Measurements from ENCODE around the gene PCBD2. TPM values are rescaled to one million over a fixed set of nuclear protein-coding genes. Genes with fewer than 3 reads are reported as not detected.
A peak's percentile ranks its signal among the peaks of the same experiment; 100 is the strongest.

Gene PCBD2
- total RNA-seq, 1 donor from 2014 or later, result 13.5 TPM

- Mint-ChIP-seq H3K27me3 (ENCODE audit: insufficient read depth) (no peaks in the 10 kb centered on the region), H3K36me3 (ENCODE audit: low read depth) (peaks cover 24% of the 10 kb centered on the region), H3K4me1 (ENCODE audit: low read depth) (peaks cover 16% of the 10 kb centered on the region), H3K27ac (no peak overlapping the region), H3K4me3 (no peak overlapping the region), H3K9me3 (no peaks in the 10 kb centered on the region)
- intact Hi-C loops (cut with micrococcal nuclease), result no loop called here
- no peak for DNase-seq (ENCODE audit: low spot score)
Measured at GRCh38 chr5:134913795-134914194, 8.9 kb downstream of the PCBD2 start.

GRCh38 chr5:134917070-134917815 is 12.3 kb downstream of the PCBD2 start:
- Mint-ChIP-seq H3K27ac (no peak overlapping the region), H3K27me3 (ENCODE audit: insufficient read depth) (no peaks in the 10 kb centered on the region), H3K4me1 (ENCODE audit: low read depth) (peaks cover 24% of the 10 kb centered on the region), H3K36me3 (ENCODE audit: low read depth) (peaks cover 24% of the 10 kb centered on the region), H3K9me3 (no peaks in the 10 kb centered on the region), H3K4me3 (no peak overlapping the region)
- no peak for DNase-seq (ENCODE audit: low spot score)
- intact Hi-C loops (cut with micrococcal nuclease), result no loop called here

GRCh38 chr5:134918861-134919260 is 13.9 kb downstream of the PCBD2 start:
- H3K36me3 Mint-ChIP-seq (ENCODE audit: low read depth), result peaks cover 26% of the 10 kb centered on the region
- no peaks in the 10 kb centered on the region for H3K27me3 Mint-ChIP-seq (ENCODE audit: insufficient read depth)
- intact Hi-C loops (cut with micrococcal nuclease), result loop anchor here (2.0 kb wide), 1 partner anchor 272 kb away; no protein-coding TSS in a partner anchor
- H3K4me3 Mint-ChIP-seq, result no peak overlapping the region
- peaks cover 24% of the 10 kb centered on the region for H3K4me1 Mint-ChIP-seq (ENCODE audit: low read depth)
- H3K27ac Mint-ChIP-seq, result peak overlapping the region; percentile 34
- H3K9me3 Mint-ChIP-seq, result no peaks in the 10 kb centered on the region
- no peak for DNase-seq (ENCODE audit: low spot score)

- Mint-ChIP-seq H3K4me3 (no peak overlapping the region), H3K36me3 (ENCODE audit: low read depth) (peaks cover 23% of the 10 kb centered on the region), H3K27me3 (ENCODE audit: insufficient read depth) (no peaks in the 10 kb centered on the region), H3K4me1 (ENCODE audit: low read depth) (peaks cover 24% of the 10 kb centered on the region), H3K9me3 (no peaks in the 10 kb centered on the region), H3K27ac (peak overlapping the region; percentile 77)
- no peak for DNase-seq (ENCODE audit: low spot score)
- intact Hi-C loops (cut with micrococcal nuclease), result loop anchor here (1.0 to 2.0 kb wide), 2 partner anchors 16 to 44 kb away; partner anchors contain the start of gene PCBD2
Measured at GRCh38 chr5:134920848-134921575, 16.1 kb downstream of the PCBD2 start.

GRCh38 chr5:134932508-134932907 is 27.6 kb downstream of the PCBD2 start:
- no peaks in the 10 kb centered on the region for H3K27me3 Mint-ChIP-seq (ENCODE audit: insufficient read depth)
- H3K27ac Mint-ChIP-seq, result no peak overlapping the region
- DNase-seq (ENCODE audit: low spot score), result no peak
- H3K4me3 Mint-ChIP-seq, result no peak overlapping the region
- H3K36me3 Mint-ChIP-seq (ENCODE audit: low read depth), result peaks cover 15% of the 10 kb centered on the region
- H3K4me1 Mint-ChIP-seq (ENCODE audit: low read depth), result no peaks in the 10 kb centered on the region
- H3K9me3 Mint-ChIP-seq, result no peaks in the 10 kb centered on the region
- intact Hi-C loops (cut with micrococcal nuclease), result no loop called here

GRCh38 chr5:134934202-134934601 is 29.3 kb downstream of the PCBD2 start:
- Mint-ChIP-seq H3K27me3 (ENCODE audit: insufficient read depth) (no peaks in the 10 kb centered on the region), H3K36me3 (ENCODE audit: low read depth) (peaks cover 18% of the 10 kb centered on the region), H3K27ac (no peak overlapping the region), H3K9me3 (no peaks in the 10 kb centered on the region), H3K4me3 (no peak overlapping the region), H3K4me1 (ENCODE audit: low read depth) (no peaks in the 10 kb centered on the region)
- intact Hi-C loops (cut with micrococcal nuclease), result no loop called here
- DNase-seq (ENCODE audit: low spot score), result no peak

- intact Hi-C loops (cut with micrococcal nuclease), result no loop called here
- Mint-ChIP-seq H3K9me3 (no peaks in the 10 kb centered on the region), H3K4me1 (ENCODE audit: low read depth) (no peaks in the 10 kb centered on the region), H3K27me3 (ENCODE audit: insufficient read depth) (no peaks in the 10 kb centered on the region), H3K4me3 (no peak overlapping the region), H3K36me3 (ENCODE audit: low read depth) (peaks cover 19% of the 10 kb centered on the region), H3K27ac (no peak overlapping the region)
- DNase-seq (ENCODE audit: low spot score), result no peak
Measured at GRCh38 chr5:134935711-134936602, 31.0 kb downstream of the PCBD2 start.

GRCh38 chr5:134937526-134937925 is 32.6 kb downstream of the PCBD2 start:
- intact Hi-C loops (cut with micrococcal nuclease), result no loop called here
- no peak overlapping the region for H3K4me3 Mint-ChIP-seq
- DNase-seq (ENCODE audit: low spot score), result no peak
- H3K27ac Mint-ChIP-seq, result no peak overlapping the region
- H3K36me3 Mint-ChIP-seq (ENCODE audit: low read depth), result peaks cover 17% of the 10 kb centered on the region
- H3K9me3 Mint-ChIP-seq, result no peaks in the 10 kb centered on the region
- no peaks in the 10 kb centered on the region for H3K4me1 Mint-ChIP-seq (ENCODE audit: low read depth)
- no peaks in the 10 kb centered on the region for H3K27me3 Mint-ChIP-seq (ENCODE audit: insufficient read depth)

GRCh38 chr5:134938030-134938429 is 33.1 kb downstream of the PCBD2 start:
- DNase-seq (ENCODE audit: low spot score), result no peak
- Mint-ChIP-seq H3K27ac (no peak overlapping the region), H3K9me3 (no peaks in the 10 kb centered on the region), H3K27me3 (ENCODE audit: insufficient read depth) (no peaks in the 10 kb centered on the region), H3K4me1 (ENCODE audit: low read depth) (no peaks in the 10 kb centered on the region), H3K36me3 (ENCODE audit: low read depth) (peaks cover 17% of the 10 kb centered on the region), H3K4me3 (no peak overlapping the region)
- intact Hi-C loops (cut with micrococcal nuclease), result no loop called here

GRCh38 chr5:134939500-134939899 is 34.6 kb downstream of the PCBD2 start:
- no peak overlapping the region for H3K4me3 Mint-ChIP-seq
- H3K9me3 Mint-ChIP-seq, result no peaks in the 10 kb centered on the region

GRCh38 chr5:134943547-134943946 is 38.6 kb downstream of the PCBD2 start:
- no peaks in the 10 kb centered on the region for H3K4me1 Mint-ChIP-seq (ENCODE audit: low read depth)
- no peak overlapping the region for H3K27ac Mint-ChIP-seq
- no peaks in the 10 kb centered on the region for H3K27me3 Mint-ChIP-seq (ENCODE audit: insufficient read depth)
- peaks cover 4% of the 10 kb centered on the region for H3K36me3 Mint-ChIP-seq (ENCODE audit: low read depth)
- H3K9me3 Mint-ChIP-seq, result no peaks in the 10 kb centered on the region
- no peak for DNase-seq (ENCODE audit: low spot score)
- no peak overlapping the region for H3K4me3 Mint-ChIP-seq
- intact Hi-C loops (cut with micrococcal nuclease), result loop anchor here (5.0 kb wide), 1 partner anchor 249 kb away; no protein-coding TSS in a partner anchor

More at GRCh38 chr5:134939500-134939899, 34.6 kb downstream of the PCBD2 start:
- Mint-ChIP-seq H3K36me3 (ENCODE audit: low read depth) (peaks cover 14% of the 10 kb centered on the region), H3K27me3 (ENCODE audit: insufficient read depth) (no peaks in the 10 kb centered on the region), H3K4me1 (ENCODE audit: low read depth) (no peaks in the 10 kb centered on the region), H3K27ac (no peak overlapping the region)
- DNase-seq (ENCODE audit: low spot score), result no peak
- intact Hi-C loops (cut with micrococcal nuclease), result no loop called here

GRCh38 chr5:134944630-134945029 is 39.7 kb downstream of the PCBD2 start:
- DNase-seq (ENCODE audit: low spot score), result no peak
- Mint-ChIP-seq H3K27me3 (ENCODE audit: insufficient read depth) (no peaks in the 10 kb centered on the region), H3K36me3 (ENCODE audit: low read depth) (peaks cover 4% of the 10 kb centered on the region), H3K4me1 (ENCODE audit: low read depth) (no peaks in the 10 kb centered on the region), H3K27ac (no peak overlapping the region), H3K4me3 (no peak overlapping the region), H3K9me3 (no peaks in the 10 kb centered on the region)
- intact Hi-C loops (cut with micrococcal nuclease), result loop anchor here (5.0 kb wide), 1 partner anchor 248 kb away; no protein-coding TSS in a partner anchor

Measured in activated T-helper 1 cell treated with anti-CD3 and anti-CD28 coated beads, Interleukin-12 subunit alpha, Interleukin-12 subunit beta, Interleukin-2, Interleukin-4 antibody, amounts not matched to agents 30 ng/mL and 10 ng/mL and 1 ng/mL, durations not matched to agents 14 hours and 24 hours and 36 hours (primary cell).